Gastrocnemius medialis (tissue), 4 donors: ENCODE measurements around the gene ANAPC13. TPM values are rescaled to one million over a fixed set of nuclear protein-coding genes. Genes with fewer than 3 reads are reported as not detected.

ENCODE experiments used
- ATAC-seq, 2 donors: fragments of 150-250 bp; one replicate each; pipeline ENCODE4 v1.9.1; 2016
- DNase-seq, 2 donors: peaks; one replicate each; pipeline ENCODE4 v3.0.0-alpha.2; 2019
- H3K27ac ChIP-seq, 4 donors: fragments of 200-600 bp; sonication (generic); 1 replicate in 1 of 4; 2 replicates in 3 of 4; pipeline ENCODE4 v1.5.1; 2016 to 2018; ENCODE audit warnings: mild to moderate bottlenecking in 2 of 4, moderate library complexity in 1 of 4
- H3K27me3 ChIP-seq, 3 donors: fragments of 200-600 bp; sonication (generic) in 2 of 3; 1 replicate in 1 of 3; 2 replicates in 2 of 3; pipeline versions ENCODE4 v1.5.1 to v1.6.0; 2016 to 2019; ENCODE audit warnings: mild to moderate bottlenecking in 1 of 3, moderate library complexity in 1 of 3
- H3K36me3 ChIP-seq, 2 donors: fragments of 200-600 bp; sonication (generic) in 1 of 2; one replicate each; pipeline ENCODE4 v1.5.1; 2017 to 2018
- H3K4me1 ChIP-seq, 2 donors: fragments of 200-600 bp; sonication (generic) in 1 of 2; one replicate each; pipeline ENCODE4 v1.5.1; 2016 to 2017; ENCODE audit warnings: mild to moderate bottlenecking in 2 of 2
- H3K4me3 ChIP-seq, 4 donors: fragments of 200-600 bp; sonication (generic) in 3 of 4; 1 replicate in 1 of 4; 2 replicates in 3 of 4; pipeline ENCODE4 v1.5.1; 2016 to 2019; ENCODE audit warnings: mild to moderate bottlenecking in 2 of 4
- H3K9me3 ChIP-seq, 3 donors: fragments of 200-600 bp; sonication (generic) in 2 of 3; 1 replicate in 1 of 3; 2 replicates in 2 of 3; pipeline ENCODE4 v1.5.1; 2016 to 2019
- POLR2A ChIP-seq, 2 donors: fragments of 450-650 bp; IDR thresholded peaks; one replicate each; pipeline ENCODE4 v1.6.1; 2017; ENCODE audit warnings: antibody characterized with exemption in 2 of 2, mild to moderate bottlenecking in 2 of 2, moderate library complexity in 2 of 2
- in situ Hi-C, 4 donors: fragments of 200-750 bp; cut with MboI; loops; one replicate each; pipeline versions ENCODE4 v1.15.0 to v1.8.0; 2017; ENCODE audit warnings: low sequenced_read_pairs in 4 of 4
- intact Hi-C: fragments of 100-400 bp; cut with DNase I; formaldehyde crosslinking; loops from one replicate; pipeline ENCODE4 v1.15.1; 2023; ENCODE audit warnings: low total_unique reads
- total RNA-seq, 4 donors: library from RNA; depleted of rRNA; stranded (reverse); fragments of >200 nt; gene quantifications; one replicate each; pipeline versions ENCODE4 v1.1.0 to v1.2.3, GENCODE V29; 2016
- TF ChIP-seq, protein P1 (sequence below), 5 experiments: fragments of 450-650 bp in 3 of 5; fragments of 200-600 bp in 2 of 5; sonication (generic) in 2 of 5; IDR thresholded peaks in 4 of 5; conservative IDR thresholded peaks in 1 of 5; 1 replicate in 4 of 5; 2 replicates in 1 of 5; pipeline ENCODE4 v1.5.1; 2016 to 2019; ENCODE audit warnings: antibody characterized with exemption in 5 of 5, mild to moderate bottlenecking in 3 of 5, moderate library complexity in 3 of 5

The ANAPC13 gene
- total RNA-seq, 4 donors from 2014 or later: 32.3 to 82.2 (median 78.7) TPM

DNA sequence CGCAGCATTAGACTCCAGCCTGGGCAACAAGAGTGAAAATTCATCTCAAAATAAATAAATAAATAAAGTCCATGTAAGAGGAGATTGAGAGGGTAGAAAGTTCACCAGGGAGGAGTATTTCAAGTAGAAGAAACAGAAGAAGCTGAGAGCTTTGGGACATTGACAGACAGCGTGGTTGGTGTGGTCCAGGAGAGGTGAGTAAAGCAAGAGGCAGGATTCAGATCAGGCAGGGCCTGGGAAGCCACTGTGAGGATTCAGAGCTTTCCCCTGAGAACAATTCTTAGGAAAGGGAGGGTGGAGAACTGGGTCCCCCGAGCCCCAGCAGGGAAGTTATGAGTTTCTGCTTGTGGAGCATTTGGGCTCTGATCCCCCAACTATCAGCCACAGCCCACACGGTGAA, 57.4 kb downstream of the ANAPC13 start:
- no peak for DNase-seq
- intact Hi-C loops: no loop called here
- Histone ChIP-seq H3K27me3 (no peaks in the 10 kb centered on the region), H3K4me1 (no peaks in the 10 kb centered on the region), H3K4me3 (no peak overlapping the region), H3K9me3 (no peaks in the 10 kb centered on the region), H3K27ac (no peak overlapping the region), H3K36me3 (no peaks in the 10 kb centered on the region)
- in situ Hi-C loops: no loop called here
- ATAC-seq: no peak
- no peak for TF ChIP-seq POLR2A (IDR thresholded peaks at IDR 0.05)
- TF ChIP-seq, protein P1, sequence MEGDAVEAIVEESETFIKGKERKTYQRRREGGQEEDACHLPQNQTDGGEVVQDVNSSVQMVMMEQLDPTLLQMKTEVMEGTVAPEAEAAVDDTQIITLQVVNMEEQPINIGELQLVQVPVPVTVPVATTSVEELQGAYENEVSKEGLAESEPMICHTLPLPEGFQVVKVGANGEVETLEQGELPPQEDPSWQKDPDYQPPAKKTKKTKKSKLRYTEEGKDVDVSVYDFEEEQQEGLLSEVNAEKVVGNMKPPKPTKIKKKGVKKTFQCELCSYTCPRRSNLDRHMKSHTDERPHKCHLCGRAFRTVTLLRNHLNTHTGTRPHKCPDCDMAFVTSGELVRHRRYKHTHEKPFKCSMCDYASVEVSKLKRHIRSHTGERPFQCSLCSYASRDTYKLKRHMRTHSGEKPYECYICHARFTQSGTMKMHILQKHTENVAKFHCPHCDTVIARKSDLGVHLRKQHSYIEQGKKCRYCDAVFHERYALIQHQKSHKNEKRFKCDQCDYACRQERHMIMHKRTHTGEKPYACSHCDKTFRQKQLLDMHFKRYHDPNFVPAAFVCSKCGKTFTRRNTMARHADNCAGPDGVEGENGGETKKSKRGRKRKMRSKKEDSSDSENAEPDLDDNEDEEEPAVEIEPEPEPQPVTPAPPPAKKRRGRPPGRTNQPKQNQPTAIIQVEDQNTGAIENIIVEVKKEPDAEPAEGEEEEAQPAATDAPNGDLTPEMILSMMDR (IDR thresholded peaks at IDR 0.05 in 4 of 5, conservative IDR thresholded peaks at IDR 0.05 in 1 of 5): no peak

Other genes starting within 250 kb of the ANAPC13 start
- gene RYK, start 235.1 kb downstream of the ANAPC13 start, total RNA-seq: 10 to 100 TPM; 25.8 to 42.4 (median 35.0) TPM
- 10 to 100 TPM; 17.9 to 29.9 (median 20.6) TPM for gene AMOTL2, start 111.5 kb downstream of the ANAPC13 start, total RNA-seq
- gene CEP63, start 72 bp upstream of the ANAPC13 start, total RNA-seq: 10 to 100 TPM; 21.4 to 23.5 (median 22.4) TPM
- 1 to 10 TPM in 3 of 4 donors, under 1 TPM in 1; 0.68 to 3.3 (median 1.8) TPM for gene KY, start 165.0 kb upstream of the ANAPC13 start, total RNA-seq